HepG2 (cell line): ENCODE measurements around the gene SERPINA6. TPM values are rescaled to one million over a fixed set of nuclear protein-coding genes. Genes with fewer than 3 reads are reported as not detected.

Source experiments
- CREB1 ChIP-seq, 2 experiments: fragments of 450-650 bp in 1 of 2; IDR thresholded peaks; 2 replicates each; pipeline ENCODE4 v1.6.1; 2016 to 2017; ENCODE audit warnings: control low read depth in 1 of 2, mild to moderate bottlenecking in 1 of 2, missing compliant biosample characterization in 1 of 2, missing genetic modification characterization in 1 of 2
- ETV5 ChIP-seq: IDR thresholded peaks from 2 replicates; pipeline ENCODE4 v1.6.1; 2018; ENCODE audit warnings: missing biosample characterization, missing genetic modification reagents, inconsistent platforms, borderline replicate concordance
- EZH2 ChIP-seq: conservative IDR thresholded peaks from 2 replicates; pipeline ENCODE4 v1.6.1; 2012; ENCODE audit warnings: mild to moderate bottlenecking, low read depth, low read length, moderate library complexity
- FOXP4 ChIP-seq: sonication (generic); formaldehyde crosslinking; IDR thresholded peaks from 2 replicates; pipeline ENCODE4 v1.4.0; 2020; ENCODE audit warnings: missing genetic modification reagents
- HMGXB4 ChIP-seq, 2 experiments: sonication (generic) in 1 of 2; formaldehyde crosslinking in 1 of 2; IDR thresholded peaks; 2 replicates each; pipeline versions ENCODE4 v1.4.0 to v1.6.1; 2018 to 2020; ENCODE audit warnings: missing genetic modification reagents in 2 of 2, borderline replicate concordance in 1 of 2, low read depth in 1 of 2, mild to moderate bottlenecking in 1 of 2, missing biosample characterization in 1 of 2
- HOXA5 ChIP-seq: sonication (generic); formaldehyde crosslinking; IDR thresholded peaks from 2 replicates; pipeline ENCODE4 v1.4.0; 2020; ENCODE audit warnings: missing genetic modification reagents
- KMT2A ChIP-seq: sonication (generic); formaldehyde crosslinking; IDR thresholded peaks from 2 replicates; pipeline ENCODE4 v1.4.0; 2020; ENCODE audit warnings: missing genetic modification reagents
- NFE2L2 ChIP-seq: fragments of 150-350 bp; IDR thresholded peaks from 2 replicates; pipeline ENCODE4 v1.6.1; 2014; ENCODE audit warnings: low read length
- PTBP1 ChIP-seq: fragments of 200-400 bp; formaldehyde crosslinking; IDR thresholded peaks from 2 replicates; pipeline ENCODE4 v1.6.1; 2018; ENCODE audit warnings: low read length, low read depth; ENCODE audit not compliant: poor library complexity, severe bottlenecking
- RFX3 ChIP-seq: IDR thresholded peaks from 2 replicates; pipeline ENCODE4 v1.6.1; 2016; ENCODE audit warnings: missing biosample characterization, missing genetic modification reagents
- SAP130 ChIP-seq: IDR thresholded peaks from 2 replicates; pipeline ENCODE4 v1.6.1; 2016; ENCODE audit warnings: low read depth
- SPEN ChIP-seq: sonication (generic); formaldehyde crosslinking; IDR thresholded peaks from 2 replicates; pipeline ENCODE4 v1.5.1; 2020; ENCODE audit warnings: low read depth, mild to moderate bottlenecking, missing genetic modification reagents
- STAG1 ChIP-seq: sonication (generic); formaldehyde crosslinking; IDR thresholded peaks from 2 replicates; pipeline ENCODE4 v1.4.0; 2020; ENCODE audit warnings: missing genetic modification reagents
- TARDBP ChIP-seq: sonication (generic); formaldehyde crosslinking; IDR thresholded peaks from 2 replicates; pipeline ENCODE4 v1.8.0; 2022; ENCODE audit warnings: mild to moderate bottlenecking, missing genetic modification reagents
- TBP ChIP-seq: sonication (generic); formaldehyde crosslinking; IDR thresholded peaks from 2 replicates; pipeline ENCODE4 v1.5.0; 2020; ENCODE audit warnings: missing genetic modification reagents
- ZNF34 ChIP-seq: sonication (generic); formaldehyde crosslinking; IDR thresholded peaks from 2 replicates; pipeline ENCODE4 v1.4.0; 2020; ENCODE audit warnings: mild to moderate bottlenecking, missing genetic modification reagents, borderline replicate concordance
- ZNF350 ChIP-seq: sonication (generic); formaldehyde crosslinking; IDR thresholded peaks from 2 replicates; pipeline ENCODE4 v1.4.0; 2020; ENCODE audit warnings: mild to moderate bottlenecking, low read depth, missing genetic modification reagents, borderline replicate concordance
- ZNF558 ChIP-seq: sonication (generic); formaldehyde crosslinking; IDR thresholded peaks from 2 replicates; pipeline ENCODE4 v1.9.0; 2022; ENCODE audit warnings: mild to moderate bottlenecking, missing genetic modification reagents, borderline replicate concordance
- ZNF564 ChIP-seq: sonication (generic); formaldehyde crosslinking; IDR thresholded peaks from 2 replicates; pipeline ENCODE4 v1.8.1; 2023; ENCODE audit warnings: mild to moderate bottlenecking, missing genetic modification reagents
- ZNF703 ChIP-seq: sonication (generic); formaldehyde crosslinking; IDR thresholded peaks from 2 replicates; pipeline ENCODE4 v1.5.1; 2020; ENCODE audit warnings: missing genetic modification reagents, mild to moderate bottlenecking, moderate library complexity, borderline replicate concordance
- polyA plus RNA-seq, 8 experiments: library from polyadenylated mRNA; depleted of rRNA in 3 of 8; stranded (reverse) in 7 of 8; unstranded in 1 of 8; fragments of >200 nt; fragmentation: Illumina TruSeq in 4 of 8; extraction: Trizol in 4 of 8; gene quantifications; 2 replicates each; pipeline versions ENCODE4 v1.2.1 to v1.2.3, GENCODE V29; 2011 to 2016; ENCODE audit warnings: low read depth in 4 of 8, missing spikeins in 1 of 8, mixed read lengths in 1 of 8; ENCODE audit not compliant: insufficient read depth in 1 of 8
- total RNA-seq, 5 experiments: library from RNA; depleted of rRNA; stranded (reverse); fragments of >200 nt; fragmentation: Illumina TruSeq; extraction: Trizol; gene quantifications; 2 replicates each; pipeline ENCODE4 v1.2.3, GENCODE V29; 2016; ENCODE audit warnings: low read depth in 1 of 5
- TF ChIP-seq, protein P1 (sequence below): sonication (generic); formaldehyde crosslinking; IDR thresholded peaks from 2 replicates; pipeline ENCODE4 v1.4.0; 2020; ENCODE audit warnings: missing genetic modification reagents, mild to moderate bottlenecking, borderline replicate concordance
- TF ChIP-seq, protein P2 (sequence below): IDR thresholded peaks from 2 replicates; pipeline ENCODE4 v1.6.1; 2016; ENCODE audit warnings: missing compliant biosample characterization, missing genetic modification reagents, borderline replicate concordance
- TF ChIP-seq, protein P3 (sequence below): sonication (generic); formaldehyde crosslinking; IDR thresholded peaks from 2 replicates; pipeline ENCODE4 v1.4.0; 2020; ENCODE audit warnings: mild to moderate bottlenecking, low read depth, missing genetic modification reagents

Gene SERPINA6
- total and polyA plus RNA-seq, 2 of the 13 experiments (the other 11 are each of a cell fraction or from before 2014, with no cell fraction given): 260 to 333 TPM

DNA sequence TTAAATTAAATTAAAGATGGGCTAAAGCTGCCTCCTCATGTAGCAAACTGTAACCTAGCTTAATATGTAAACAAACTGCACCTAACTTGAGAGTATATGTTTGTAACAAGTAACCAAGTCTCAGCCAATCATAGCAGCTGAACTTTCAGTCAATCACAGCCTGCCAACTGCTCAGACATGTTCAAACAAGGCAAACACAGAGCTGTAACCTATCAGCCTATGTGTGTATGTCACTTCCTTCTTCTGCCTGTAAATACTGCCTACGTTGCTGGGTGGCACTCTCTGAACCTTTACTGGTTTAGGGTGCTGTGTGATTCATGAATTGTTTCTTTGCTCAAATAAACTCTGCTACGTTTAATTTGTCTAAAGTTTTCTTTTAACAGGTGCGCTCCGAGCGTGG is 2.9 kb downstream of the SERPINA6 start (continued):
- peak; percentile 67 for TF ChIP-seq CREB1 (IDR thresholded peaks at IDR 0.05)
- TF ChIP-seq CREB1 (CRISPR knock-in tag; IDR thresholded peaks at IDR 0.05): peak; percentile 86
- no peak for TF ChIP-seq ZNF564 (CRISPR knock-in tag)
- peak; percentile 7; the same call in 1 of the 2 replicates for TF ChIP-seq TARDBP (CRISPR knock-in tag)
- peak; percentile 87 for TF ChIP-seq SAP130 (CRISPR knock-in tag)
- TF ChIP-seq ZNF558 (CRISPR knock-in tag): no peak
- TF ChIP-seq HMGXB4 (CRISPR knock-in tag; IDR thresholded peaks at IDR 0.05; ENCODE audit: borderline replicate concordance in 1 of 2, low read depth in 1 of 2): no peak
- TF ChIP-seq STAG1 (CRISPR knock-in tag): 0 out of 2 replicates have a peak, but pooled peaks have one; percentile 18
- no peak for TF ChIP-seq NFE2L2
- TF ChIP-seq SPEN (CRISPR knock-in tag): peak; percentile 54; the same call in 1 of the 2 replicates
- TF ChIP-seq ZNF703: no peak
- no peak for TF ChIP-seq ZNF350 (CRISPR knock-in tag)
- TF ChIP-seq ZNF34 (CRISPR knock-in tag): no peak
- TF ChIP-seq, protein P1, sequence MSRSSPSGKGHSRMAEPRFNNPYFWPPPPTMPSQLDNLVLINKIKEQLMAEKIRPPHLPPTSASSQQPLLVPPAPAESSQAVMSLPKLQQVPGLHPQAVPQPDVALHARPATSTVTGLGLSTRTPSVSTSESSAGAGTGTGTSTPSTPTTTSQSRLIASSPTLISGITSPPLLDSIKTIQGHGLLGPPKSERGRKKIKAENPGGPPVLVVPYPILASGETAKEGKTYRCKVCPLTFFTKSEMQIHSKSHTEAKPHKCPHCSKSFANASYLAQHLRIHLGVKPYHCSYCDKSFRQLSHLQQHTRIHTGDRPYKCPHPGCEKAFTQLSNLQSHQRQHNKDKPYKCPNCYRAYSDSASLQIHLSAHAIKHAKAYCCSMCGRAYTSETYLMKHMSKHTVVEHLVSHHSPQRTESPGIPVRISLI (CRISPR knock-in tag): no peak
- no peak for TF ChIP-seq EZH2
- no peak for TF ChIP-seq HOXA5 (CRISPR knock-in tag)
- no peak for TF ChIP-seq PTBP1
- no peak for TF ChIP-seq RFX3 (CRISPR knock-in tag)
- no peak for TF ChIP-seq TBP
- peak; percentile 47; the same call in 1 of the 2 replicates for TF ChIP-seq ETV5 (CRISPR knock-in tag)
- TF ChIP-seq, protein P2, sequence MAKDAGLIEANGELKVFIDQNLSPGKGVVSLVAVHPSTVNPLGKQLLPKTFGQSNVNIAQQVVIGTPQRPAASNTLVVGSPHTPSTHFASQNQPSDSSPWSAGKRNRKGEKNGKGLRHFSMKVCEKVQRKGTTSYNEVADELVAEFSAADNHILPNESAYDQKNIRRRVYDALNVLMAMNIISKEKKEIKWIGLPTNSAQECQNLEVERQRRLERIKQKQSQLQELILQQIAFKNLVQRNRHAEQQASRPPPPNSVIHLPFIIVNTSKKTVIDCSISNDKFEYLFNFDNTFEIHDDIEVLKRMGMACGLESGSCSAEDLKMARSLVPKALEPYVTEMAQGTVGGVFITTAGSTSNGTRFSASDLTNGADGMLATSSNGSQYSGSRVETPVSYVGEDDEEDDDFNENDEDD (CRISPR knock-in tag): no peak
- TF ChIP-seq FOXP4: peak; percentile 80
- TF ChIP-seq, protein P3, sequence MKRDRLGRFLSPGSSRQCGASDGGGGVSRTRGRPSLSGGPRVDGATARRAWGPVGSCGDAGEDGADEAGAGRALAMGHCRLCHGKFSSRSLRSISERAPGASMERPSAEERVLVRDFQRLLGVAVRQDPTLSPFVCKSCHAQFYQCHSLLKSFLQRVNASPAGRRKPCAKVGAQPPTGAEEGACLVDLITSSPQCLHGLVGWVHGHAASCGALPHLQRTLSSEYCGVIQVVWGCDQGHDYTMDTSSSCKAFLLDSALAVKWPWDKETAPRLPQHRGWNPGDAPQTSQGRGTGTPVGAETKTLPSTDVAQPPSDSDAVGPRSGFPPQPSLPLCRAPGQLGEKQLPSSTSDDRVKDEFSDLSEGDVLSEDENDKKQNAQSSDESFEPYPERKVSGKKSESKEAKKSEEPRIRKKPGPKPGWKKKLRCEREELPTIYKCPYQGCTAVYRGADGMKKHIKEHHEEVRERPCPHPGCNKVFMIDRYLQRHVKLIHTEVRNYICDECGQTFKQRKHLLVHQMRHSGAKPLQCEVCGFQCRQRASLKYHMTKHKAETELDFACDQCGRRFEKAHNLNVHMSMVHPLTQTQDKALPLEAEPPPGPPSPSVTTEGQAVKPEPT (CRISPR knock-in tag): no peak
- no peak; the same call in 1 of the 2 replicates for TF ChIP-seq KMT2A (CRISPR knock-in tag)
